HK-2 (cell line): Measurements from ENCODE around the gene SLC38A5.

ENCODE experiments used
- DNase-seq: peaks from one replicate; pipeline ENCODE4 v3.0.0-alpha.2; 2018; ENCODE audit not compliant: unreplicated experiment

The SLC38A5 gene

GRCh38 chrX:48491809-48492208 lies 21.7 kb upstream of the SLC38A5 start:
- DNase-seq = no peak

GRCh38 chrX:48490661-48491060 lies 20.6 kb upstream of the SLC38A5 start:
- DNase-seq = no peak

GRCh38 chrX:48489892-48490291 lies 19.8 kb upstream of the SLC38A5 start:
- no peak for DNase-seq

- no peak for DNase-seq
Measured at GRCh38 chrX:48489296-48489695, 19.2 kb upstream of the SLC38A5 start.

GRCh38 chrX:48488034-48488433 lies 18.0 kb upstream of the SLC38A5 start:
- DNase-seq = no peak

GRCh38 chrX:48487362-48487798 lies 17.3 kb upstream of the SLC38A5 start:
- DNase-seq = peak; percentile 86

- DNase-seq = no peak
Measured at GRCh38 chrX:48482526-48482925, 12.5 kb upstream of the SLC38A5 start.

GRCh38 chrX:48480583-48480982 lies 10.5 kb upstream of the SLC38A5 start:
- DNase-seq = no peak

GRCh38 chrX:48480142-48480541 lies 10.1 kb upstream of the SLC38A5 start:
- no peak for DNase-seq

GRCh38 chrX:48478806-48479205 lies 8.7 kb upstream of the SLC38A5 start:
- DNase-seq = no peak

- DNase-seq = no peak
Measured at GRCh38 chrX:48477960-48478755, 8.1 kb upstream of the SLC38A5 start.

GRCh38 chrX:48476919-48477318 lies 6.9 kb upstream of the SLC38A5 start:
- DNase-seq = no peak

- DNase-seq = peak; percentile 85
Measured at GRCh38 chrX:48475774-48476577, 5.9 kb upstream of the SLC38A5 start, which contains the start of gene FTSJ1. Gene FTSJ1 (plus strand): TSS chrX:48476199. CDS start chrX:48478048, 1,849 bp downstream.

GRCh38 chrX:48475296-48475695 lies 5.2 kb upstream of the SLC38A5 start:
- no peak for DNase-seq

- no peak for DNase-seq
Measured at GRCh38 chrX:48474581-48474980, 4.5 kb upstream of the SLC38A5 start.

- no peak for DNase-seq
Measured at GRCh38 chrX:48474127-48474526, 4.1 kb upstream of the SLC38A5 start.

GRCh38 chrX:48473704-48473990 lies 3.6 kb upstream of the SLC38A5 start:
- no peak for DNase-seq

GRCh38 chrX:48472851-48473703 lies 3.0 kb upstream of the SLC38A5 start:
- DNase-seq = no peak

GRCh38 chrX:48472225-48472624 lies 2.2 kb upstream of the SLC38A5 start:
- DNase-seq = no peak

GRCh38 chrX:48471504-48471903 lies 1.4 kb upstream of the SLC38A5 start:
- DNase-seq = no peak

GRCh38 chrX:48470833-48471118 lies 716 bp upstream of the SLC38A5 start:
- DNase-seq = no peak
